SH-SY5Y (cell line): ENCODE measurements around the gene CSNK2B.

ENCODE experiments used
- GATA2 ChIP-seq: IDR thresholded peaks from 2 replicates; pipeline ENCODE4 v1.6.1; 2011; ENCODE audit warnings: mild to moderate bottlenecking, low read depth, low read length
- GATA3 ChIP-seq: IDR thresholded peaks from 2 replicates; pipeline ENCODE4 v1.6.1; 2011; ENCODE audit warnings: low read depth, mild to moderate bottlenecking, low read length, moderate library complexity

CSNK2B gene

DNA sequence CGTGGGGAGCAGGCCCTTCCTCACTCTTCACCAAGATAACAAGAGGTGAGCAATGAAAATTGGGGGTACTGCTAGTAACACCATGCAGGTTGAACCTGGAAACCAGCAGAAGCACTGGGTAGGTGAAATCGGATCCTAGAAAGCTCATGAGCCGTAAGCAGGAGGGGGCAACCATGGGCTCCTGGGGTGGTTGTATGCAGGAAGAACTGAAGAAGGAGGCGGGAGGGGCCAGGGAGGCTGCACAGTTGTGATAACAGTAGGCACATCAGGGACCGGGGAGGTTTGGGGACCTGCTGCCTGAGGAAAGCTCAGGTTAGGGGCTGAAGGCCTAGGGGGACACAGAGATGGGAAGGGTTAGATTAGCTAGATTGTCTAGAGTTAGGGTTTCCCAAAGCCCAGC is 20.6 kb downstream of the CSNK2B start:
- no peak for TF ChIP-seq GATA3
- no peak for TF ChIP-seq GATA2

DNA sequence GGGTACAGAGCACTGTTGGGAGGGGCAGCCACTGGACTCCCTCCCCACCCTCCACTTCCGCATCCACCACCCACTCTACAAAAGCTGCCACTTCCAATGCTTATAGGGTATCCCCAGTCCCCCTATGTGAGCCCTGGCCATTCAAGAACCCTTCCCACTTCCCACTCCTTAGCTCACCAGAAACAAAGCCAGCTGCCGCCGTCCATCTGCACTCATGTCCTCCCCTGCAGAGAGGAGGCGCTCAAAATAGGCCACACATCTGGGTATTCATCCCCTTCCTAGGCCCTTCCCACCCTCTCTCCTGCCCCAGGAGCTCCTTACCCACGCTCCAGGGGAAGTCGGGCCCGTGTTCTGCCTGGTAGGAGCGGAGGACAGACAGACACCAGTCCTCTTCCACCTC is 21.4 kb downstream of the CSNK2B start:
- TF ChIP-seq GATA3: no peak
- no peak for TF ChIP-seq GATA2

DNA sequence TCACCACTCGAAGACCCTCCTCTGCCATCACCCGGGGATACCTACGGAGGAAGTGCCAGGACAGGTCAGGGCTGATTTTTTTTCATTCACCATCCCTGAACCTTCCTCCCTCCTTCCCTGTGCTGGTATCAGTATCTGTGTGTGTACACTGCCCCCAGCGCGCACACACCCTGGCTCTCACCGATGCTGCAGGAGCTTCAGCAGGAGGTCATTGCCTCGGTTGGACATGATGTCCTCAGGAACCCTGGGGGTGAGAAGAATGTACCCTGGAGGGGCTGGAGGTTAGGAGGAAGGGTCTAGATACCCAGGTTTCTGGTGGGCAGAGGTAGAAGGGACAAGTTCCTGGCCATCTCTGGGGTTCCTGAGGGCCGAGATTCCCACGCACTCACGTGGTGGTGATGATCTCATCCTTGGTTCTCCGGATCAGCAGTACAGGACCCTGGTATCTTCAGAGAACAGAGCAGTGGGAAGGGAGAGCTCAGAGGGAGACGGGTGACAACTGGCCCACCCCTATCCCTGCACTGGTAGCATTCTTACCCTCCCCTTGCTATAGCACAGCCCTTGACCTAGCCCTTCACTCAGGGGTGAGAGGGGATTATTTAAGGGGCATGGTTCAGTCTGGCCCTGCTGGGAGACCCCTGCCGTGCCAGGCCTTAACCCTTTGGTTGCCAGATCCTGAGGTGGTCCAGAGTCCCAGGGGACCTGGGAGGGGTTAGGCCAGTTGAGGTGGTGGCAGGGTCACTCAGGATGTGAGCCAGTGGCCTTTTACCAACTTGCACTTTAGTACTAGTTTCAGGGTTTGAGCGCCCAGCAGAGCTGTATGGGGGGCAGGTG is 22.2 kb downstream of the CSNK2B start:
- TF ChIP-seq GATA3: no peak
- no peak for TF ChIP-seq GATA2

DNA sequence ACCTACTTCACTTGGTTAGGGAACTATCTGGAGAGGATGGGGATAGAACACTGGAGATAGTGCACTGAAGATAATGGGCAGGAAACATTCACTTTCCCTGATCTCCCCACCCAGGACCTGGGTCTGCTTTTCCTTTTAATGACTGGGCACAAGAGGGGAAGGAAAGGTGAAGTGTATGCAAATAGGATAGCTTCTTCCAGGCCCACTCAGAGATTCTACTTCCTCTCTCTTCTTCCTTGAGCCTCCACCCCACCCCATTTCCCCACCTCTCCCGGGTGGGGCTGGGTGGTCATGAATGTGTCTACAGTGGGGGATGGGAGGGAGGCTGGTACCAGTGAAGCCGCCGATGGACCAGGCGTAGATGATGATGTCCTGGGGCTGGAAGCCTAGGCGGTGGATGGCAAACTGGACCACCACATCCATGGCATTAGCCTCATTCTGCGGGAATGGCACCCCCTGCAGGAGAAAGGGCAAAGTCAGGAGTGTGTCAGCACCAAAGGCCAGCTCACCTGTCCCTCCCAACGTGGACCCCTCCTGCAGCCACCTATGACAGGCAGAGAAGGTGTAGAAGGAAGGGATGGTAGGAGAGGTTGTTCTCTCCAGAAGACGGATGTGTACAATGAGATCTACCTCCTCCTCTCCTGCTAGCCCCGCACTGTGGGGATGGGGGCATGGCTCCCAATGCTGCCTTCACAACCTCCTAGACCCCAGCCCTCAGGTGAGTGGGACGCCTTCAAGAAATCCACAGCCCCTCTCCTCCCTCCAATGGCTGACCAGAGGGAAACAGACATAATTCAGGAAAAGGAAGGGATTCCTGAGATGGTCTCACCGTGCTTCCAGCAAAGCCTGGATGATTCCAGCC is 23.6 kb downstream of the CSNK2B start:
- TF ChIP-seq GATA3 (no peak), GATA2 (no peak)

DNA sequence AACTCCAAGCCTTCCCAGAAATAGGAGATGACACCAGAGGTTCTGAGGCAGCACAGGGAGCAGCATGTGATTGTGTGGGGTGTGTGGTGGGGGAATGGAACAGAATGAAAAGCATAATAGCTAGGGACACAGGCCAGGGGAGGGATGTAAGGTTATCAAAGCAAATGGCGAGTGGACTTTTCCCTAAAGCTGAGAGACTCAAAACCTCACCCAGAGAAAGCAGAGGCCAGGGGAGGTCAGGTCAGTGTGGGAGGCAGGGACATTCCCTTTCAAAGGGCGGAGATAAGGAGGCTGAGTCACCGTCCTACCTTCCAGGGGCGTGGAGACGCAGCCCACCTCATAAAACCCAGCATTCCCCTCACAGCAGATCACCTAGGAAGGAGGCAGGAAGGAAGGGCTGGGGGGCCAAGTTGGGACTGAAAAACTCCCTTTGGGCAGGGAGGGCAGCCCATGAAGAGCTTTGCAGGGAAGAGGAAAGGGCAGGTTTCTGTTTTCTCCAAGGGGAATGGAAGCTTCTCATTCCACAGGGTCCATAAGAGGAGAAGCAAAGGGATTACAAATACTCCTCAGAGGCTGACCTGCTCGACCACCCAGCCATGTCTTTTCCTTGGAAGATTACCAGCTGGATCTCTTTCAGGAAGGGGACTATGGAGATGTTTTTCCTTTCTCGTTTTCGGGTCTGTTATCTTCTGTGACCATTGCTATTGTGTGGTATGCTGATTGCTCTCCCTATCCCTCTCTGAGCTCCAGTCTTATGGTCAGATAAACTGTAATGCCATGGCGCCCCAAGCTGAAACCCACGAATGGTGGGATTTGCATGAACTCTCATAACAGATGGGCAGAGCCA is 24.6 kb downstream of the CSNK2B start:
- TF ChIP-seq GATA3 (no peak), GATA2 (no peak)

DNA sequence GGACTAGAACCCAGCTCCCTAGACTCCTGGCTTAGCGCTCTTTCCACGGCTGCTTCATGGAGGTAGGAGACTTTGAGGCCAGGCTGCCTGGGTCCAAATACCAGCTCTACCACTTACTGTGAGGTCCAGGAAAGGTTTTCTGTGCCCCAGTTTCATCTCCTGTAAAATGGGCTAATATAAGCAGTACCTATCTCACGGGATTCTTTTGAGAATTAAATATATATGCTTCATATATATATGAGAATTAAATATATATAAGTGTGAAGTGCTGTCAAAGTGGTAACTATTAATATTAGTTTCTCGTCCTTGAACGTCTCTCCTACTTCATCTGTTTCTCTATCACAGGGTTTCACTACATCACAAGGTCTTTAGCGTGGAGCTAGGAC is 25.2 kb downstream of the CSNK2B start:
- TF ChIP-seq GATA3 (no peak), GATA2 (no peak)

DNA sequence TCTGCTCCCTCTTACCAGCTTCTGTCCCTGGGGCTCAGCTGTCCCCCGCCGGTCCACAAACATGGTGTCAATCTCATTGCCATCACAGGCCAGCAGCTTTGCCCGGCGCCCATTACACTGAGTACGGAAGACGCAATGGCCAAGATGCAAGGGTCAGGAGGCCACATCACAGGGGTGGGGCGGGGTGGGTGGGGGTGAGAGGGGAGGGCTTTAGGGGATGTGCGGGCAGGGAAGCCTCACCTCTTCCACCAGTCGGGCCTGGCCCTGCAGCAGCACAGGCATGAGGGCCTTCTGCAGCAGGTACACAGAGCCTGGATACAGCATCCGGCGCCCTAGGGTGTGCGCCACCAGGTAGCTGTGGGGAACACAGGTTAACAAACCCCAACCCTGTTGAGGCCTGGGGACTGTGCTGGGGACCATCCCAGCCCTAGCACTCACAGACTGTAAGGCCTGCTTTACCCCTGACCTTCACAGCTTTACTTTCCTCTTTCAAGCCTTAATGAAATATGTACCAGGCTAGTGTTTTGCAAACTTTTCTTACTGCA is 25.8 kb downstream of the CSNK2B start:
- no peak for TF ChIP-seq GATA2
- TF ChIP-seq GATA3: no peak

DNA sequence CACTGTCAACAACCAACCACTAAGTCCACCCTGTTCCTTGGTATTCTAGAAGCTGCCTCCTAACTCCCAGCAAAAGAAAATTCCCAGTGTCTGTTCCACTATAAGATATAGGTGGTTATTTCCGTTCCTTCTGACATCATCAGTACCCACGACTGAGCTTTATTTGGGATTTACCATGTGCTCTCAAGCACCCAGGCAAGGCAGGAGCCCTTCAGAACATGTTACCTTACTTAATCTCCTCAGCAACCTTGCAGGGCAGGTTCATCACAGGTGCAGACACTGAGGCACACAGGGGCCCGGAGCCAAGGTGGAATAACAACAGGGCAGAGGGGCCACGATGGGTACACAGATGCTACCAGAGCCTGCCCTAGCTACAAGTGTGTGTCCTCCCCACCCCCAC is 26.5 kb downstream of the CSNK2B start:
- TF ChIP-seq GATA2: no peak

DNA sequence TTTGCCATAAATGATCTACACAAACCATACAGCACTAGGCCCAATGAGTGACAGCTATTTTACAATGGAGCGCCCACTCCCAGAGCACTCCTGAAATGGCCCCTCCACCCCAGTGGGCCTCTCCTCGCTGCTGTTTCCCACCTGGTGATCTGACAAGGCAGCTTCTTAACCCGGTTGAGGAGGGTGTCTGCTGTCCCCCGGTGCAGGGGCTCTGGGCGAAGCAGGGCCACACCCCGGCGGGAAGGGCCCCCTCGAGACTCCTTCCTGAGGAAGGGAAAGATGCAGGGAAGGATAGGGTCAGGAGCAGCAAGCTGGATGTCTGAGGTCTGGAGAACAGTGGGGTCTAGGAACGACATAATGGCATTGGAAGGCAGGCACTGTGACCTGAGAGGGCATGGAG is 27.0 kb downstream of the CSNK2B start:
- TF ChIP-seq GATA3 (no peak), GATA2 (no peak)

DNA sequence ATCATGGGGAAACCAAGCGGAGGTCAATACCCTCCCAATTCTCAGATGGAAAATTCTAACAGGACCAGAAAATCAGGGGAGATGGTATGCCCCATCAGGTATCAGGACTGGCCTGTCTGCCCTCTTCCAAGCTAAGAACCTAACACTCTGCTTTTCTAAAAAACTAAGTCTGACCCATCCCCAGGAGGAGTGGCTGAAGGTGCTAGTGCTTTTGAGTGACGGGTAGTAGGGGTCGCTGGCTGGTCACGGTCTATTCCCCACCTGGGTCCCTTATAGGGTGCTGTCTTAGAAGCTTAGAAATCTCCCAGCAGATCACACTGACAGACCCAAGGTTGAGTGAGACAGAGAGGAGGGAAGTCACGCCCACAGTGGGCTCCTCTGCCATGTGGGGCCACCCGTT is 27.7 kb downstream of the CSNK2B start:
- TF ChIP-seq GATA2 (no peak), GATA3 (no peak)

DNA sequence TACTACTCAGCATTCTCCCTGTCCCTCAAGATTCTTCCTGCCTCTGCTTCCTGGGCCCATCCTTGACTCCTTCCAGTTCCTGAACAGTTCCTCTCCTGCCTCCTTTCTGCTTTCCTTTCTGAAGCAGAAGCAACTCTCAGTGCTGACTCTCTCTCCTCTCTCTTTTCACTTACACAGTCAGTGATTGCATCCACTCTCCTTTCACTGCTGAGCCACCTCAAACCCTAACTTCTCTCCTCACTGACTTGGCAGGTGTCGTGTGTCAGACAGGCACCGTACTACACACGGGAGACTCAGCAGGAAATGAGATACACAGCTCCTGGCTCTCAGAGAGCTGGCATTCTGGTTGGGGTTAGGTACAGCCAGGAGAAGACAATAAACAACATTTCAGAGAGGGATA is 31.7 kb downstream of the CSNK2B start:
- no peak for TF ChIP-seq GATA3
- no peak for TF ChIP-seq GATA2

DNA sequence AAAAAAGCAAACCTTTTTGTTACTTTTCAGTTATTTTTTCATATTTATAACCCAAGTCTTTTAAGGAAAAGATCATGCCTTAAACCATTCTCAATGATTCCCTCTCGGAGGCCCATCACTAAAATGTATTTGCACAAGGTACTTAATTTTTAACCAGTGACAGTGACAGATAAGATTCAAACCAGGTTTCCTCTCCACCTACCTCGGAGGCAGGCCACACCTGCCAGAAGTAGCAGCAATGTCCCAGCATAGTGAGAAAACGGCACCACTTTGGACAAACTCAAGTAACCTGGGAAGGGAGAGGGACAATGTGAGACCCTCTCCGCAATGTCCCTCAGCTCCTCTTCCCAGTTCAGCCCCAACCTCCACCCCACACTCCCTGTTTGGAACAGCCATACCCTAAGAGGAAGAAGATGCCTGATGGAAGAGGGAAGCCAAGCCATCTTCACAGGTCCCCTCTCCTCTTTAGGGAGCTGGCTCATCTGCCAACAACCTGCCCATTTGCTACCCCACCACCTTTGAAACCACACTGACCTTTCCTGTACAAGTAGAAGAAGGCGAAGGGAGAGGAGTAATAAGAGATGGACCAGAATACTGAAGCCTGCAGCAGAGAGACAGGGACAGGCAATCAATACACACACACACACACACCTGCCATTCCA is 35.0 kb downstream of the CSNK2B start:
- TF ChIP-seq GATA2 (no peak), GATA3 (no peak)

DNA sequence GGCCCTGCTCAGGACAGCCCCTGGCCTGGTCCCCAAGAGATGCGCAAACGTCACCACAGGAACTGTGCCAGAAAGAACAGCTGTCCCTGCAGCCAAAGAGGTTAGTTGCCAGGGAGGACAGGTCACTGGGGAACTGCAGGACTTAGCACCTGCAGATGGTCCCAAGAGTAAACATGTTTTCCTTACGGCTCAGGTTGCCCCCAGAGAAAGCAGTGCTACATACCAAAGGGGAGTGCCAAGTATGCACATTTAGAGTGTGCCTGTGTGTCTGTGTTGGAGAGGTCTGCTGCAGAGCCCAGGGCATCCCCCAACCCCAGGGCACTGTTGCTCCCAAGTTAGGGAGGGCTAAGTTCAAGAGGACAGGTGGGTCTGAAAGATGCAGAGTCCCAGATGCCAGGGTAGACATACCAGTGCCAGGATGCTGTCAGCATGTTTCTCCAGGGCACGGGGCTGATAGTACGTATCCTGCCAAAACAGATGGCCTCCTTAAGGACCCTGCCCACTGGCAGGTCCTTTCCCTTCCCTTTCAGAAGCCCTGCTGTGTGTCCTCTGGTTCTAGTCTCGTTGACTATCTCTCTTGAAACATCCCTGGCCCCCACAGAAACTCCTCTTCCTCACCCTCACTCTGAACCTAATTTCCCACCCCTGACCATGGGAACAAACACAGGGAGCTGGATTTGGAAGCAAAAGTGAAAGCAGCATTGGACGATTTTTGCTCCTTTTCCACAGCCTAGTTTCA is 36.0 kb downstream of the CSNK2B start:
- TF ChIP-seq GATA3 (no peak), GATA2 (no peak)
